C1 segment of cervical spinal cord (tissue), 14 donors: ENCODE results near the gene P4HA1.

ENCODE experiments used
- DNase-seq, 14 donors: peaks; one replicate each; lab custom pipeline; 2025; lab: John Stamatoyannopoulos, UW

Gene P4HA1

DNA sequence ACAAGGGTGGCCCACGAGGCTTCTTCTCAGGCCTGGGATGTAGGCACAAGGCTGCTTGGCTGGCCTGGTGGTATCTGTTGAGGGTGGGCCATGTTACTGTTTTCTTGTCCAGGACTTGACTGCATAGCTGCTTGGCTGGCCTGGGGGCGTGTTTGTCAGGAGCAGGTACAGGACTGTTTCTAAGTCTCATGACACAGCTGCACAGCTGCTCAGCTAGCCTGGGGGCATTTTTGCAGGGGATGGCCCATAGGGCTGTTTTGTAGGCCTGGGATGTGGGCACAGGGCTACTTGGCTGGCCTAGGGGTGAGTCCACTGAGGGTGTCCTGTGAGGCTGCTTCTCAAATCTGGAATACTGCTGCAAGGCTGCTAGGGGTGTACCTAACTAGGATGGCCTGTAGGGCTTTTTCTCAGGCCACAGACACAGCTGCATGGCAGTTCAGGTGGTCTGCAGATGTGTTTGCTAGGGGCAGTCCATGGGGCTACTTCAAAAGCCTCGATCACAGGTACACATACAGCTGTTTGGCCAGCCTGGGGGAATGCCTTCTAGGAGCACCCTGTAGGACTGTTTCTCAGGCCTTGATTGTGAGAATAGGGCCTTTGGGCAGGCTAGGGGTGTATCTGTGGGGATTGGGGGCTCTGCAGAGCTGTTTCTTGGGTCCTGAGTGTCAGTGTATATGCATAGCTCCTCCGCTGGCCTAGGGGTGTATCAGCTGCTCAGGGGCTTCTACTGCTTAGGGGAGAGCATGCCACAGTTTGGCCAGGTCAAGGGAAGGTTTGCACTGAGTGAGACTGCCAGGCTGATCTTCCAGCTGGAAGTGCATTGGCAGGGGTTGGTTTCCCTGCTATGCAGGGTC lies 115.4 kb downstream of the P4HA1 start:
- no peak for DNase-seq

DNA sequence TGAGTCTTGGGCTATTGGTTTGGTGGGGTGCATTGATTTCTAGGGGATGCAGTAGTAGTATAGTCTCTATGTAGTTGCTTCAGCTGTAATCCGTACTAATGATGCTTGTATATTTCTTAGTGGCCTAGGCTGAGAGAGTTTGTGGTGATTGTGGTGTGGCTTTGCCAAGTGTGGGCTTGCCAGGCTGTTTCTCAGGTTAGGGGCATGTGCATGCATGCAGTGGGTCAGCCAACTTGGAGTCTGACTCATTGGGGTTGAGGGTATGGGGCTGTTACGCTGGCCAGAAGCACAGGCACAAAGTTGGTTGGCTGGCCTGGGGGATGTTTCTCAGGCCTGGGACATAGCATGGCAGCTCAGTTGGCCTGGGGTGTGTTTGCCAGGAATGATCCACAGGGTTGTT lies 116.3 kb downstream of the P4HA1 start:
- no peak for DNase-seq

DNA sequence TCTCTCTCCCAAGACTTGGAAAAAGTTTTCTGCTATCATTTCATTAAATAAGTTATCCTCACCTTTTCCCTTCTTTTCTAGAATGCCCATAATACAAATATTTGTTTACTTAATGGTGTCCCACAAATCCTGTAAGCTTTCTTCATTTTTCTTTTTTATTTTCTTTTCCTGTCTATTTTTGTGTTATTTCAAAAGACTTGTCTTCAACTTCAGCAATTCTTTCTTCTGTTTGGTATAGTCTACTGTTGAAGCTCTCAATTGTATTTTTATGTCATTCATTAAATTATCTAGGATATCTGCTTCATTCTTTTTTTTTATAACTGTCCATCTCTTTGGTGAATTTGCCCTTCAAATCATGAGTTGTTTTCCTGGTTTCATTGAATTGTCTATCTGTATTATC lies 117.0 kb downstream of the P4HA1 start:
- DNase-seq, result no peak

DNA sequence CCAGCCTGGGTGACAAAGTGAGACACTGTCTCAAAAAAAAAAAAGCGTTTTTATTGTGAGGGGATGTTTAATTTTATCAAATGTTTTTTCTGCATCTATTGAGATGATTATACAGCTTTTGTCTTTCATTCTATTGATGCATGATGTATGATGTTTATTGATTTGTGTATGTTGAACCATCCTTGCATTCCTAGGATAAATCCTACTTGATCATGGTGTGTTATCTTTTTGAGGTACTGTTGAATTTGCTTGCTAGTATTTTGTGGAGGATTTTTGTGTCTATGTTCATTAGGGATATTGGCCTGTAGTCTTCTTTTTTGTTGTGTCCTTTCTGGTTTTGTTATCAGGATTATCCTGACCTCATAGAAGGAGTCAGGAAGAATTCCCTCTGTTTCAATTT lies 119.8 kb downstream of the P4HA1 start:
- no peak for DNase-seq
